Coronary artery (tissue), 2 donors: ENCODE data around the gene ASTL.

Source experiments
- DNase-seq: peaks from one replicate; pipeline ENCODE4 v3.0.0-alpha.2; 2017; ENCODE audit warnings: low spot score
- H3K27ac ChIP-seq, 2 donors: fragments of 200-600 bp; sonication (generic); one replicate each; pipeline ENCODE4 v1.5.1; 2016 to 2019
- H3K4me3 ChIP-seq: fragments of 200-600 bp; sonication (generic); 2 replicates; pipeline ENCODE4 v1.5.1; 2016; ENCODE audit warnings: mild to moderate bottlenecking, moderate library complexity
- TF ChIP-seq, protein P1 (sequence below): fragments of 200-600 bp; sonication (generic); IDR thresholded peaks from one replicate; pipeline ENCODE4 v1.5.1; 2019; ENCODE audit warnings: antibody characterized with exemption

The ASTL gene

DNA sequence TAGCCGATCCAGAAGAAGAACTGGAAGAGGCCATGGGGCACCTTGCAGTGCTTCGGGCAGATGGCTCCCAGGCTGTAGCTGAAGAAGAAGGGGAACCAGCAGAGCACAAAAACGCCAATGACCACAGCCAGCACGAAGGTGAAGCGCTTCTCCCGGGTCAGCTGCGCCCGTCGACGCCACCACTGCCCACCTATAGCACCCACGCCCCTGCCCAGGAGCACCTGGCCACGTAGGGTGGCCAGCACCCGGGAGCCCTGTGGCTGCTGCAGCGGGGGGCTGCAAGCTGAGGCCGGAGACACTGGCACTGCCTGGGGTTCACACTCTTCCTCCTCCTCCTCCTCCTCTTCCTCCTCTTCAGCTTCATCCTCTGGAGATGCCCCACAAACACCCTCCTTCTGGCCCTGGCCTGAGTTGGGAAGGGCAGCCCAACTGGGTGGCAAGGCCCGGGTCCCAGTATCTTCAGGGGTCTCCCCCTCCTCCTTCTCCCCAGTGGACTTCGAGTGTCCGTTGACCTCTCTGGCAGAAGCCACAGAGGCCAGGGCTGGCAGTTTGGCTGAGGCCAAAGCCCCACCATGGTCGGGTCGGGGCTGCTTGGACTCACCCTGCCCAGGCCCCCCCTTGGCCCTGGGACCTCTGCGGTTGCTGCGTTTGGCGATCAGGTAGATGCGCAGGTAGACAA, 23.3 kb downstream of the ASTL start:
- Histone ChIP-seq H3K27ac (no peak overlapping the region), H3K4me3 (peak overlapping the region; percentile 25)
- DNase-seq: no peak
- TF ChIP-seq, protein P1, sequence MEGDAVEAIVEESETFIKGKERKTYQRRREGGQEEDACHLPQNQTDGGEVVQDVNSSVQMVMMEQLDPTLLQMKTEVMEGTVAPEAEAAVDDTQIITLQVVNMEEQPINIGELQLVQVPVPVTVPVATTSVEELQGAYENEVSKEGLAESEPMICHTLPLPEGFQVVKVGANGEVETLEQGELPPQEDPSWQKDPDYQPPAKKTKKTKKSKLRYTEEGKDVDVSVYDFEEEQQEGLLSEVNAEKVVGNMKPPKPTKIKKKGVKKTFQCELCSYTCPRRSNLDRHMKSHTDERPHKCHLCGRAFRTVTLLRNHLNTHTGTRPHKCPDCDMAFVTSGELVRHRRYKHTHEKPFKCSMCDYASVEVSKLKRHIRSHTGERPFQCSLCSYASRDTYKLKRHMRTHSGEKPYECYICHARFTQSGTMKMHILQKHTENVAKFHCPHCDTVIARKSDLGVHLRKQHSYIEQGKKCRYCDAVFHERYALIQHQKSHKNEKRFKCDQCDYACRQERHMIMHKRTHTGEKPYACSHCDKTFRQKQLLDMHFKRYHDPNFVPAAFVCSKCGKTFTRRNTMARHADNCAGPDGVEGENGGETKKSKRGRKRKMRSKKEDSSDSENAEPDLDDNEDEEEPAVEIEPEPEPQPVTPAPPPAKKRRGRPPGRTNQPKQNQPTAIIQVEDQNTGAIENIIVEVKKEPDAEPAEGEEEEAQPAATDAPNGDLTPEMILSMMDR: no peak

DNA sequence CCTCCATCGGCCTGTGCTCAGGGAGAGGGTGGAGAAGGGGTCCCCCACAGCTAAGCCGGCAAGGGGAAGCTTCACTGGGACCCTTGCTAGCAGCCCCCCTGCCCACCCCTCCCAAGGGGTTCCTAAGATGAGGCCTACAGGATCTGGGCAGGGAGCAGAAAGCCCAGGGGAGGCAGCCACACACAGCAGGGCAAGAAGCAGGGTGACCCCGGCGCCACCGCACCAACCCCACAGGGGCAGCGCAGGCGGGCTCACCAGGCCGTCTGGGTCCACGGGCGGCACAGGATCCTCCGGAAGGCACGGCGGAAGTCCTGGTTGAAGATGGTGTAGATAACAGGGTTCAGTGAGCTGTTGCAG, 23.8 kb downstream of the ASTL start:
- no peak overlapping the region for H3K27ac ChIP-seq
- TF ChIP-seq, protein P1: no peak
- DNase-seq: no peak
- peak overlapping the region; percentile 25 for H3K4me3 ChIP-seq

DNA sequence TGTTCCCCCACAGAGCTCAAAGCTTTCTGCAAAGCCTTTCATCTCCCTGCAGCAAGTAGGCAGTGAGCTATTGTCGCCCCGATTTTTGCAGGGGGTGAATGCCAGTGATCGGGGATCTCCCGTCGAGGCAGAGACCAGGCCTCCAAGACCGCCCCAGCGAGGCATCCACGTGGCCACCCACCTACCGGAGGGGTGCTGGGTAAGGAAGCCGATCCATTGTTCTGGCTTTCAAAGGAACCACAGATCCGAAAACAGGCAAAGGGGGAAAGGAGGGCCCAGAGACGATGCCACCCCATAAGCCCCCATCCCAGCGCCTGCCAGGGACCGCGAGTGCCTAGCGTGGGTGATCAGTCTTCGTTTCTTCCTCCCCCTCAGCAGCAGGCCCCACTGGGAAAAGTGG, 24.4 kb downstream of the ASTL start:
- Histone ChIP-seq H3K27ac (peak overlapping the region in 1 of 2 donors; percentile 48), H3K4me3 (no peak overlapping the region)
- TF ChIP-seq, protein P1: no peak
- DNase-seq: no peak

DNA sequence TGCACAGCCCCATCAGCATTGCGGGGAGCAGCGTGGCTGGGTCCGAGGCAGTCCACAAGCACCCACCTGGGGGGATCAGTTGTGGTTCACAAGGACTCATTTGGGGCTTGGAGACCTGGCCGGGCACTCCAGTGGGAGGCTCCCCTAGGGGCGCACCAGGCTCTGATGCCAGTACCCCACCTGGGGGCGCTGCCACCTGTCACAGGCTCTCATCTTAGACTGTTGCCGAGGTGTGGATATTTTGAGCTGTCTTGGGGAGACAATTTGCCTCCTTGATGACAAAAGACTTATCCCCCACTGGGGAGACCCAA, 25.0 kb downstream of the ASTL start:
- H3K4me3 ChIP-seq: no peak overlapping the region
- TF ChIP-seq, protein P1: no peak

DNA sequence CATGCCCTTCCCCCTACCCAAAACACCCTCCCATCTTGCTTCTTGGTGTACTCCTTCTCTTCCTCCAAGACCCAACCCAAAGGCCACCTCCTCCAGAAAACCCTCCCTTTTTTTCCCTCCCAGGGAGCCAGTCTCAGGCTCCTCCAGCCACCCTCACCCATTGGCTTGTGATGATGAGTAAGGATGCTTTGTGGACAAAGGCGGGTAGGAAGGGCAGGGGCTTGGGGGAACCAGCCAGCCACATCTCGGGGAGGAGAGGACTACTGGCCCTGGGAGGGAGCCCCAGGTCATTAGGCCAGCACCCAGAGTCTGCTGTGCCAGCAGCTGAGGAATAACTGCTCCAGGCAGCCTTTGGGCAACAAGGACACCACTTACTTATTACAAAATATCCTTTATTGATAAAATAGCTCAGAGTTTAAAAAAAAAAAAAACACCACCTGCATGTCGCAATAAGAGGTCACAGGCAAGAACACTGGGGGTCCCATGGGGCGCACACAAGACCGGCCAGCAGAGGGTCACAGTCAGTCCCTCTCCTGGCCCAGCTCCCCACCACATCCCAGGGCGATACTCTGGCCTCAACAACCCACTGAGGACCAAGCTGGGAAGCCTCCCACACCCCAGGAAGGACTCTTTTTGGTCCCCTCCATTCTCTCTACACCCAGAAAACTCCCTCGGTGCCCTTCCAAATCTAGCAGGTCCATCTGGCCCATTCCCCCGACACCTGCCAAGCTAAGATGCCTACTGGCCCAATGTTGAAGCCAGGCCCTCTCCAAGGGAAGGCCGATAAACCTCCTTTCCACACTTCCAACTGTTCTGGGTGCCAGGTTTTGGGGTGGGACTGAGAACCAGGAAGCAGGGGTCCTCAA, 25.6 kb downstream of the ASTL start:
- TF ChIP-seq, protein P1: no peak
- Histone ChIP-seq H3K4me3 (no peak overlapping the region), H3K27ac (no peak overlapping the region)
- DNase-seq: no peak

More for the DNA sequence above, 25.0 kb downstream of the ASTL start:
- H3K27ac ChIP-seq: no peak overlapping the region
- no peak for DNase-seq

DNA sequence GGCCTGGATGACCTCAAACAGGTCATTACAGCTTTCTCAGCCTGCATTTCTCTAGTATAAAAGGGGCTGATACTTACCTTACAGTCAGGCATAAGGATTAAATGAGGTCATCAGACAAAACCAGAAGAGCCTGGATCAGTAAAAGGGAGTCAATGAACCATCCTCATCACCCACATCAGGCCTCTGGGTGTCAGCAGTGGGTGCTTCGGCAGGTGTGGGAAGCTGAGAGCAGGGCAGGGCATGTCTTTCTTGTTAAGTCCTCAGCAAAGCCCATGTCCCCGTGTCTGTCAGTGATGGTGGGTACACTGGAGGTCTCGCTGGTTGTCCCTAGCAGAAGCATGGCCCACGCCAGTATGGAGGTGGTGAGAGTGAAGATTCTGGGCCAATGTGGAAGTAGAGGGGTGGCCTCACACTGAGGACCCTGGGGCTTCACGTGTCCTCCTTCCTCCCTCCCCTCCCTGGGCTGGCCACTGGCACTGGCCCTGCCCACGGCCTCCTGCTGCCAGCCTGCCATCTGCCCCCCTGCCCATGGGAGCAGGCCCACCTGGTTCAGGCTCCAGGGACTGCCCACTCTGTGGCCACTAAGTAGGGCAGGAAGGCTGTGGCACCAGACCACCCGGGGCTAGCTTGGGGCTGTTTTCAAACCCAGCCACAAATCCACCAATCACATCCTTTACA, 26.3 kb downstream of the ASTL start:
- TF ChIP-seq, protein P1: no peak
- DNase-seq: no peak
- Histone ChIP-seq H3K27ac (peak overlapping the region in 1 of 2 donors; percentile 22), H3K4me3 (no peak overlapping the region)
